ENCODE measurements around the gene ZFAND4. TPM values are rescaled to one million over a fixed set of nuclear protein-coding genes. Genes with fewer than 3 reads are reported as not detected.

ZFAND4 gene
- total and polyA plus RNA-seq, 10 of the 15 experiments (the other 5 are each of a cell fraction or from before 2014, with no cell fraction given) = 4.7 to 20.8 (median 12.8) TPM

DNA sequence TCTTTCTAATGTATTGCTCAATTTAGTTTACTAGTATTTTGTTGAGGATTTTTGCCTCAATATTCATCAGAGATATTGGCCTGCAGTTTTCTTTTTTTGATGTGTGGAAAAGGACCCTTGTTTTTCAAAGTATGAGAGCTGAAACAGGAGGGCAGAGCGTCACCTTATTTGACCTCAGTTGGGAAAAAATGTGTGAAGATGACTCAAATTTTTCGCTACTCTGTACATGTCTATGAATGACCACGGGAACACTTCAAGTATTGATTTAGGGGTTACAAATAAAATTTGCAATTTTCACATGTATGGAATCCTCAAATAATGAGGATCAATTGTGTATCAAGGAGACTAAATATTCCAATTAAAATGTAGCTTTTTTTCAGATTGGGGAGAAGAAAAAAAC, 103.1 kb downstream of the ZFAND4 start (continued):
- TF ChIP-seq, protein P1, sequence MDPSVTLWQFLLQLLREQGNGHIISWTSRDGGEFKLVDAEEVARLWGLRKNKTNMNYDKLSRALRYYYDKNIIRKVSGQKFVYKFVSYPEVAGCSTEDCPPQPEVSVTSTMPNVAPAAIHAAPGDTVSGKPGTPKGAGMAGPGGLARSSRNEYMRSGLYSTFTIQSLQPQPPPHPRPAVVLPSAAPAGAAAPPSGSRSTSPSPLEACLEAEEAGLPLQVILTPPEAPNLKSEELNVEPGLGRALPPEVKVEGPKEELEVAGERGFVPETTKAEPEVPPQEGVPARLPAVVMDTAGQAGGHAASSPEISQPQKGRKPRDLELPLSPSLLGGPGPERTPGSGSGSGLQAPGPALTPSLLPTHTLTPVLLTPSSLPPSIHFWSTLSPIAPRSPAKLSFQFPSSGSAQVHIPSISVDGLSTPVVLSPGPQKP (IDR thresholded peaks at IDR 0.05; ENCODE audit: low read depth, low read length) = no peak
- no peak for TF ChIP-seq HDAC6 (IDR thresholded peaks at IDR 0.05; ENCODE audit: unreplicated experiment)
- no peak for TF ChIP-seq SMARCA5 (IDR thresholded peaks at IDR 0.05)
- no peak for TF ChIP-seq ZBED1 (IDR thresholded peaks at IDR 0.05; ENCODE audit: borderline replicate concordance)
- TF ChIP-seq, protein P2, sequence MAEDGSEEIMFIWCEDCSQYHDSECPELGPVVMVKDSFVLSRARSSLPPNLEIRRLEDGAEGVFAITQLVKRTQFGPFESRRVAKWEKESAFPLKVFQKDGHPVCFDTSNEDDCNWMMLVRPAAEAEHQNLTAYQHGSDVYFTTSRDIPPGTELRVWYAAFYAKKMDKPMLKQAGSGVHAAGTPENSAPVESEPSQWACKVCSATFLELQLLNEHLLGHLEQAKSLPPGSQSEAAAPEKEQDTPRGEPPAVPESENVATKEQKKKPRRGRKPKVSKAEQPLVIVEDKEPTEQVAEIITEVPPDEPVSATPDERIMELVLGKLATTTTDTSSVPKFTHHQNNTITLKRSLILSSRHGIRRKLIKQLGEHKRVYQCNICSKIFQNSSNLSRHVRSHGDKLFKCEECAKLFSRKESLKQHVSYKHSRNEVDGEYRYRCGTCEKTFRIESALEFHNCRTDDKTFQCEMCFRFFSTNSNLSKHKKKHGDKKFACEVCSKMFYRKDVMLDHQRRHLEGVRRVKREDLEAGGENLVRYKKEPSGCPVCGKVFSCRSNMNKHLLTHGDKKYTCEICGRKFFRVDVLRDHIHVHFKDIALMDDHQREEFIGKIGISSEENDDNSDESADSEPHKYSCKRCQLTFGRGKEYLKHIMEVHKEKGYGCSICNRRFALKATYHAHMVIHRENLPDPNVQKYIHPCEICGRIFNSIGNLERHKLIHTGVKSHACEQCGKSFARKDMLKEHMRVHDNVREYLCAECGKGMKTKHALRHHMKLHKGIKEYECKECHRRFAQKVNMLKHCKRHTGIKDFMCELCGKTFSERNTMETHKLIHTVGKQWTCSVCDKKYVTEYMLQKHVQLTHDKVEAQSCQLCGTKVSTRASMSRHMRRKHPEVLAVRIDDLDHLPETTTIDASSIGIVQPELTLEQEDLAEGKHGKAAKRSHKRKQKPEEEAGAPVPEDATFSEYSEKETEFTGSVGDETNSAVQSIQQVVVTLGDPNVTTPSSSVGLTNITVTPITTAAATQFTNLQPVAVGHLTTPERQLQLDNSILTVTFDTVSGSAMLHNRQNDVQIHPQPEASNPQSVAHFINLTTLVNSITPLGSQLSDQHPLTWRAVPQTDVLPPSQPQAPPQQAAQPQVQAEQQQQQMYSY (CRISPR knock-in tag; IDR thresholded peaks at IDR 0.05) = no peak
- no peak for TF ChIP-seq IKZF2 (IDR thresholded peaks at IDR 0.05)
- TF ChIP-seq, protein P3, sequence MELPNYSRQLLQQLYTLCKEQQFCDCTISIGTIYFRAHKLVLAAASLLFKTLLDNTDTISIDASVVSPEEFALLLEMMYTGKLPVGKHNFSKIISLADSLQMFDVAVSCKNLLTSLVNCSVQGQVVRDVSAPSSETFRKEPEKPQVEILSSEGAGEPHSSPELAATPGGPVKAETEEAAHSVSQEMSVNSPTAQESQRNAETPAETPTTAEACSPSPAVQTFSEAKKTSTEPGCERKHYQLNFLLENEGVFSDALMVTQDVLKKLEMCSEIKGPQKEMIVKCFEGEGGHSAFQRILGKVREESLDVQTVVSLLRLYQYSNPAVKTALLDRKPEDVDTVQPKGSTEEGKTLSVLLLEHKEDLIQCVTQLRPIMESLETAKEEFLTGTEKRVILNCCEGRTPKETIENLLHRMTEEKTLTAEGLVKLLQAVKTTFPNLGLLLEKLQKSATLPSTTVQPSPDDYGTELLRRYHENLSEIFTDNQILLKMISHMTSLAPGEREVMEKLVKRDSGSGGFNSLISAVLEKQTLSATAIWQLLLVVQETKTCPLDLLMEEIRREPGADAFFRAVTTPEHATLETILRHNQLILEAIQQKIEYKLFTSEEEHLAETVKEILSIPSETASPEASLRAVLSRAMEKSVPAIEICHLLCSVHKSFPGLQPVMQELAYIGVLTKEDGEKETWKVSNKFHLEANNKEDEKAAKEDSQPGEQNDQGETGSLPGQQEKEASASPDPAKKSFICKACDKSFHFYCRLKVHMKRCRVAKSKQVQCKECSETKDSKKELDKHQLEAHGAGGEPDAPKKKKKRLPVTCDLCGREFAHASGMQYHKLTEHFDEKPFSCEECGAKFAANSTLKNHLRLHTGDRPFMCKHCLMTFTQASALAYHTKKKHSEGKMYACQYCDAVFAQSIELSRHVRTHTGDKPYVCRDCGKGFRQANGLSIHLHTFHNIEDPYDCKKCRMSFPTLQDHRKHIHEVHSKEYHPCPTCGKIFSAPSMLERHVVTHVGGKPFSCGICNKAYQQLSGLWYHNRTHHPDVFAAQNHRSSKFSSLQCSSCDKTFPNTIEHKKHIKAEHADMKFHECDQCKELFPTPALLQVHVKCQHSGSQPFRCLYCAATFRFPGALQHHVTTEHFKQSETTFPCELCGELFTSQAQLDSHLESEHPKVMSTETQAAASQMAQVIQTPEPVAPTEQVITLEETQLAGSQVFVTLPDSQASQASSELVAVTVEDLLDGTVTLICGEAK (IDR thresholded peaks at IDR 0.05; ENCODE audit: borderline replicate concordance) = no peak
- no peak for TF ChIP-seq MYC (IDR thresholded peaks at IDR 0.05; ENCODE audit: insufficient read depth, insufficient read length, insufficient replicate concordance, low read length, severe bottlenecking)
- no peak for TF ChIP-seq TCF12 (IDR thresholded peaks at IDR 0.05; ENCODE audit: low read depth, low read length)
- TF ChIP-seq SMAD1 (IDR thresholded peaks at IDR 0.05; ENCODE audit: low read depth, partially characterized antibody) = no peak
